ENCODE data around the gene PRPF38A.

Gene PRPF38A

GRCh38 chr1:52404116-52404974 lies at the start of gene PRPF38A, which contains the start of gene ORC1:
Gene PRPF38A (plus strand): TSS chr1:52404602. CDS start chr1:52404750, 148 bp downstream.
Gene ORC1 (minus strand): TSS chr1:52404423. CDS start chr1:52402223, 2,200 bp downstream.
- Mint-ChIP-seq H3K4me1 (ENCODE audit: low read depth) (peaks cover 33% of the 10 kb centered on the region), H3K36me3 (ENCODE audit: low read depth) (peaks cover 61% of the 10 kb centered on the region), H3K27me3 (ENCODE audit: low read depth) (no peaks in the 10 kb centered on the region), H3K4me3 (peak within 1 kb of the TSS; percentile 99), H3K9me3 (no peaks in the 10 kb centered on the region), H3K27ac (peak within 1 kb of the TSS; percentile 98)
- peak; percentile 95 for DNase-seq (ENCODE audit: low spot score)

- no peaks in the 10 kb centered on the region for H3K9me3 Mint-ChIP-seq
- H3K27me3 Mint-ChIP-seq (ENCODE audit: low read depth), result no peaks in the 10 kb centered on the region
- H3K4me1 Mint-ChIP-seq (ENCODE audit: low read depth), result no peaks in the 10 kb centered on the region
- H3K36me3 Mint-ChIP-seq (ENCODE audit: low read depth), result peaks cover 69% of the 10 kb centered on the region
- H3K4me3 Mint-ChIP-seq, result no peak overlapping the region
- no peak for DNase-seq (ENCODE audit: low spot score)
- no peak overlapping the region for H3K27ac Mint-ChIP-seq
These were observed 49.0 kb upstream of the PRPF38A start for GRCh38 chr1:52355436-52355835.

GRCh38 chr1:52355847-52356505 lies 48.4 kb upstream of the PRPF38A start:
- H3K27me3 Mint-ChIP-seq (ENCODE audit: low read depth), result no peaks in the 10 kb centered on the region
- no peak overlapping the region for H3K4me3 Mint-ChIP-seq
- no peaks in the 10 kb centered on the region for H3K4me1 Mint-ChIP-seq (ENCODE audit: low read depth)
- no peaks in the 10 kb centered on the region for H3K9me3 Mint-ChIP-seq
- no peak overlapping the region for H3K27ac Mint-ChIP-seq
- H3K36me3 Mint-ChIP-seq (ENCODE audit: low read depth), result peaks cover 70% of the 10 kb centered on the region
- no peak for DNase-seq (ENCODE audit: low spot score)

GRCh38 chr1:52356818-52357355 lies 47.5 kb upstream of the PRPF38A start:
- peaks cover 79% of the 10 kb centered on the region for H3K36me3 Mint-ChIP-seq (ENCODE audit: low read depth)
- no peaks in the 10 kb centered on the region for H3K27me3 Mint-ChIP-seq (ENCODE audit: low read depth)
- no peak overlapping the region for H3K4me3 Mint-ChIP-seq
- no peak for DNase-seq (ENCODE audit: low spot score)
- H3K27ac Mint-ChIP-seq, result no peak overlapping the region
- no peaks in the 10 kb centered on the region for H3K9me3 Mint-ChIP-seq
- H3K4me1 Mint-ChIP-seq (ENCODE audit: low read depth), result no peaks in the 10 kb centered on the region

GRCh38 chr1:52357397-52357796 lies 47.0 kb upstream of the PRPF38A start:
- DNase-seq (ENCODE audit: low spot score), result no peak

GRCh38 chr1:52358851-52359497 lies 45.4 kb upstream of the PRPF38A start:
- Mint-ChIP-seq H3K27ac (no peak overlapping the region), H3K27me3 (ENCODE audit: low read depth) (no peaks in the 10 kb centered on the region), H3K4me3 (no peak overlapping the region), H3K9me3 (no peaks in the 10 kb centered on the region), H3K36me3 (ENCODE audit: low read depth) (peaks cover 72% of the 10 kb centered on the region), H3K4me1 (ENCODE audit: low read depth) (peaks cover 6% of the 10 kb centered on the region)
- DNase-seq (ENCODE audit: low spot score), result no peak

More at GRCh38 chr1:52357397-52357796, 47.0 kb upstream of the PRPF38A start:
- H3K27me3 Mint-ChIP-seq (ENCODE audit: low read depth), result no peaks in the 10 kb centered on the region
- no peaks in the 10 kb centered on the region for H3K9me3 Mint-ChIP-seq
- H3K4me1 Mint-ChIP-seq (ENCODE audit: low read depth), result no peaks in the 10 kb centered on the region
- H3K27ac Mint-ChIP-seq, result no peak overlapping the region
- H3K36me3 Mint-ChIP-seq (ENCODE audit: low read depth), result peaks cover 77% of the 10 kb centered on the region
- H3K4me3 Mint-ChIP-seq, result no peak overlapping the region

- H3K27ac Mint-ChIP-seq, result no peak overlapping the region
- peaks cover 13% of the 10 kb centered on the region for H3K4me1 Mint-ChIP-seq (ENCODE audit: low read depth)
- no peaks in the 10 kb centered on the region for H3K9me3 Mint-ChIP-seq
- H3K36me3 Mint-ChIP-seq (ENCODE audit: low read depth), result peaks cover 72% of the 10 kb centered on the region
- no peak for DNase-seq (ENCODE audit: low spot score)
- no peaks in the 10 kb centered on the region for H3K27me3 Mint-ChIP-seq (ENCODE audit: low read depth)
- H3K4me3 Mint-ChIP-seq, result no peak overlapping the region
These were observed 44.5 kb upstream of the PRPF38A start for GRCh38 chr1:52359676-52360594.

GRCh38 chr1:52360595-52360968 lies 43.8 kb upstream of the PRPF38A start:
- H3K4me1 Mint-ChIP-seq (ENCODE audit: low read depth), result peaks cover 13% of the 10 kb centered on the region

GRCh38 chr1:52364235-52364839 lies 40.1 kb upstream of the PRPF38A start:
- Mint-ChIP-seq H3K36me3 (ENCODE audit: low read depth) (peaks cover 44% of the 10 kb centered on the region), H3K27me3 (ENCODE audit: low read depth) (no peaks in the 10 kb centered on the region), H3K27ac (peak overlapping the region; percentile 99)

More at GRCh38 chr1:52360595-52360968, 43.8 kb upstream of the PRPF38A start:
- H3K4me3 Mint-ChIP-seq, result no peak overlapping the region
- no peak overlapping the region for H3K27ac Mint-ChIP-seq
- no peak for DNase-seq (ENCODE audit: low spot score)
- H3K27me3 Mint-ChIP-seq (ENCODE audit: low read depth), result no peaks in the 10 kb centered on the region
- H3K36me3 Mint-ChIP-seq (ENCODE audit: low read depth), result peaks cover 72% of the 10 kb centered on the region
- no peaks in the 10 kb centered on the region for H3K9me3 Mint-ChIP-seq

GRCh38 chr1:52365071-52365745 lies 39.2 kb upstream of the PRPF38A start:
- H3K4me1 Mint-ChIP-seq (ENCODE audit: low read depth), result peaks cover 27% of the 10 kb centered on the region
- H3K9me3 Mint-ChIP-seq, result no peaks in the 10 kb centered on the region
- H3K27ac Mint-ChIP-seq, result peak overlapping the region; percentile 99
- H3K27me3 Mint-ChIP-seq (ENCODE audit: low read depth), result no peaks in the 10 kb centered on the region
- H3K4me3 Mint-ChIP-seq, result peak overlapping the region; percentile 96
- peak; percentile 17 for DNase-seq (ENCODE audit: low spot score)
- peaks cover 38% of the 10 kb centered on the region for H3K36me3 Mint-ChIP-seq (ENCODE audit: low read depth)

More at GRCh38 chr1:52364235-52364839, 40.1 kb upstream of the PRPF38A start:
- H3K9me3 Mint-ChIP-seq, result no peaks in the 10 kb centered on the region
- DNase-seq (ENCODE audit: low spot score), result no peak
- peaks cover 27% of the 10 kb centered on the region for H3K4me1 Mint-ChIP-seq (ENCODE audit: low read depth)
- H3K4me3 Mint-ChIP-seq, result peak overlapping the region; percentile 96

GRCh38 chr1:52365746-52366516 lies 38.5 kb upstream of the PRPF38A start, which contains the start of gene CC2D1B:
Gene CC2D1B (minus strand): TSS chr1:52366205. CDS start chr1:52364620, 1,585 bp downstream.
- peak; percentile 100 for DNase-seq (ENCODE audit: low spot score)
- Mint-ChIP-seq H3K27ac (peak within 1 kb of the TSS; percentile 99), H3K27me3 (ENCODE audit: low read depth) (no peaks in the 10 kb centered on the region), H3K4me3 (peak within 1 kb of the TSS; percentile 96), H3K4me1 (ENCODE audit: low read depth) (peaks cover 27% of the 10 kb centered on the region), H3K9me3 (no peaks in the 10 kb centered on the region), H3K36me3 (ENCODE audit: low read depth) (peaks cover 37% of the 10 kb centered on the region)

- Mint-ChIP-seq H3K27ac (peak overlapping the region; percentile 79), H3K36me3 (ENCODE audit: low read depth) (peaks cover 34% of the 10 kb centered on the region), H3K4me1 (ENCODE audit: low read depth) (peaks cover 27% of the 10 kb centered on the region), H3K9me3 (no peaks in the 10 kb centered on the region), H3K4me3 (peak overlapping the region; percentile 96), H3K27me3 (ENCODE audit: low read depth) (no peaks in the 10 kb centered on the region)
- DNase-seq (ENCODE audit: low spot score), result no peak
These were observed 37.9 kb upstream of the PRPF38A start for GRCh38 chr1:52366517-52366827.
